ENCODE data around the gene B4GALNT4.
"Not testable (repeated sequence)": the region's sequence is repeated elsewhere in the genome, so short reads cannot be mapped to it uniquely, and the experiment has no call there.

B4GALNT4 gene

DNA sequence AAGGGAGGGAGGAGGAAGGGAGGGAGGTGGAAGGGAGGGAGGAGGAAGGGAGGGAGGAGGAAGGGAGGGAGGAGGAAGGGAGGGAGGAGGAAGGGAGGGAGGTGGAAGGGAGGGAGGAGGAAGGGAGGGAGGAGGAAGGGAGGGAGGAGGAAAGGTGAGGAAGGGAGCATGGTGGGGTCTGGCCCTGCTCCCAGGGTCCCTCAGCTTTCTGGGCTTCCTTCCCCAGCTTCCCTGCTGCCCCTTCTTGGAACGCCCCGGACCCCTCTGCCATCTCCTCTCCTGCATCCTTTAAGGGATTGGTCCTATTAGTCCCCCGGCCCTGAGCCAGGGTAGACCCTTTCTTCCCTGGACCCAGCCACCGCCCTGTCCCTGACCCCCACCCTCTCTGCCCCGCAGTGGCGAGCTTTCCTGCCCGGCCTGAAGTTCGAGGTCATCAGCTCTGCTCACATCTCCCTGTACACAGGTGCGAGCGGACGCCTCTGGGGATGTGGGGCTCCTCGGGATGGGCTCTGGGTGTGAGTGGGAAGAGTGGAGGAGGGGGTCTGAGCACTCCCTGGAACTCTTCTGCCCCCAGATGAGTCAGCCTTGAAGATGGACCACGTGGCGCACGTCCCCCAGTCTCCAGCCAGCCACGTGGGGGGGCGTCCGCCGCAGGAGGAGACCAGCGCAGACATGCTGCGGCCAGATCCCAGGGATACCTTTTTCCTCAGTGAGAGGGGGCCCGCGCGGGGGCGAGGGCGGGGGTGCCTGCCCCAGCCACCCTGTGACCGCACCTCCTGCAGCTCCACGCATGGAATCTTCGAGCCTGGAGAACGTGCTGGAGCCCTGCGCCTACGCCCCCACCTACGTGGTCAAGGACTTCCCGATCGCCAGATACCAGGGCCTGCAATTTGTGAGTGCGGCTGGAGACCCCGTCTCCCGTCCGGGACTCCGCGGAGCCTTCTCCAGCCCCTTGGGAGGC, 6.0 kb downstream of the B4GALNT4 start:
- no peak for DNase-seq (ENCODE audit: low spot score)

DNA sequence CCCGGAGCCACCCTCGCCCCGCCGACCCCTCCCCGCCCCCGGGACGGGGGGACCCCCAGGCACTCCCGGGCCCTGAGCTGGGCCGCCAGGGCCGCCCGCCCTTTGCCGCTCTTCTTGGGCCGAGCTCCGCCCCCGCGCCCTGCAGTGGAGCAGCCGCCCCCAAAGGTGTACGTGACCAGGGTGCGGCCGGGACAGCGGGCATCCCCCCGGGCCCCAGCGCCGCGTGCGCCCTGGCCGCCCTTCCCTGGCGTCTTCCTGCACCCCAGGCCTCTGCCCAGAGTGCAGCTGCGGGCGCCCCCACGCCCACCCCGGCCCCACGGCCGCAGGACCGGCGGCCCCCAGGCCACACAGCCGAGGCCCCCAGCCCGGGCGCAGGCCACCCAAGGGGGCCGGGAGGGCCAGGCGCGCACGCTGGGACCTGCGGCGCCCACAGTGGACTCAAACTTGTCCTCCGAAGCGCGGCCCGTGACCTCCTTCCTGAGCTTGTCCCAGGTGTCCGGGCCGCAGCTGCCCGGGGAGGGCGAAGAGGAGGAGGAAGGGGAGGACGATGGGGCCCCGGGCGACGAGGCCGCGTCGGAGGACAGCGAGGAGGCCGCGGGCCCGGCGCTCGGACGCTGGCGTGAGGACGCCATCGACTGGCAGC, 7.4 kb downstream of the B4GALNT4 start:
- DNase-seq (ENCODE audit: low spot score) = no peak

DNA sequence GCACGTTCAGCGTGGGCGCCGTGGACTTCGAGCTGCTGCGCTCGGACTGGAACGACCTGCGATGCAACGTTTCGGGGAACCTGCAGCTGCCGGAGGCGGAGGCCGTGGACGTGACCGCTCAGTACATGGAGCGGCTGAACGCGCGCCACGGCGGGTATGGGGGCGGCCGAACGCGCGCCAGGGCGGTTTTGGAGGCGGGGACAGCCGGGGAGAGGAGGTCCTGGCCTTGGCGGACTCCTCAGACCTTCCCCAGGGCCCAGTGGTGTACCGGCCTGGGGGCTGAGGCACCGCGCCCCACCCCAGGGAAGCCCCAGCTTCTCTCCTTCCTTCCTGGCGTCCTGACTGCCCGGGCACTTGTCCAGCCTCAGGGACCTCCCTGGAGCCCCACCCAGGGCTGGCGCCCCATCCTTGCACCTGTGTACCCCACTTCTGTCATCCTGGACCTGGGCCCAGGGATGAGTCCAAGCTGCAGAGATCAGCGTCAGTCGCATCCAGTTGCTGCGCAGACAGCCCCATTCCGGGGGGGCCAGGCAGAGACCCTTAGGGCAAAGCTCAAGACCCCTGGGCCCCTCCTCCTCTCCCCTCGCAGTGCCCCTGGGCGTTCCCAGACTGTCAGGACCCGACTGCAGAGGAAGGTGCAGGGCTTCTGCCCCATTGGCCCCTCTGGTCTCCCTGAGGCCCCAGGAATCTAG, 8.0 kb downstream of the B4GALNT4 start:
- no peak for DNase-seq (ENCODE audit: low spot score)

DNA sequence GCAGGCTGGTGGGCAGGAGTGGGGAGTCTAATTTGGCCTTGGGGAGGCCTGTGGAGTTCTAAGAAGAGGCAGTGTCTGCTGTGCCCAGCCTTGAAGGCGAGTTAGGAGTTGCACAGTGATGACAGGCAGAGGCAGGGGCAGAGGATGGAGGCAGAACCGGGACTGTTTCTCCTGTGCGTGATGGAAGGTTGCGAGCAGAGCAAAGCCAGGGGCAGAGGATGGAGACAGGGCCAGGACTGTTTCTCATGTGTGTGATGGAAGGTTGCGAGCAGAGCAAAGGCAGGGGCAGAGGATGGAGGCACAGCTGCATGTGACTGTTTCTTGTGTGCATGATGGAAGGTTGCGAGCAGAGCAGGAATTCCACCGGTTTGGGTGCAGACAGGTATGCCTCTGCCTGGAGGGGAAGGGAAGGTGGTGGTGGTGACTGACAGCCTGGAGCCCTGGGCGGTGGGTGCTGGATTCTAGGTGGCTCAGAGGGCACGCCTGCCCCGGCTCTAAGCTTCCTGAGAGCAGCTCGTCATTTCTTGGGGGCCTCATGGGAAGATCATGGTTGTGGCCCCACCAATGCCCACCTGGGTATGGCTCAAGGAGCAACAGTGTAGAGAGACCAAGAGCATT, 8.7 kb downstream of the B4GALNT4 start:
- DNase-seq (ENCODE audit: low spot score) = no peak

DNA sequence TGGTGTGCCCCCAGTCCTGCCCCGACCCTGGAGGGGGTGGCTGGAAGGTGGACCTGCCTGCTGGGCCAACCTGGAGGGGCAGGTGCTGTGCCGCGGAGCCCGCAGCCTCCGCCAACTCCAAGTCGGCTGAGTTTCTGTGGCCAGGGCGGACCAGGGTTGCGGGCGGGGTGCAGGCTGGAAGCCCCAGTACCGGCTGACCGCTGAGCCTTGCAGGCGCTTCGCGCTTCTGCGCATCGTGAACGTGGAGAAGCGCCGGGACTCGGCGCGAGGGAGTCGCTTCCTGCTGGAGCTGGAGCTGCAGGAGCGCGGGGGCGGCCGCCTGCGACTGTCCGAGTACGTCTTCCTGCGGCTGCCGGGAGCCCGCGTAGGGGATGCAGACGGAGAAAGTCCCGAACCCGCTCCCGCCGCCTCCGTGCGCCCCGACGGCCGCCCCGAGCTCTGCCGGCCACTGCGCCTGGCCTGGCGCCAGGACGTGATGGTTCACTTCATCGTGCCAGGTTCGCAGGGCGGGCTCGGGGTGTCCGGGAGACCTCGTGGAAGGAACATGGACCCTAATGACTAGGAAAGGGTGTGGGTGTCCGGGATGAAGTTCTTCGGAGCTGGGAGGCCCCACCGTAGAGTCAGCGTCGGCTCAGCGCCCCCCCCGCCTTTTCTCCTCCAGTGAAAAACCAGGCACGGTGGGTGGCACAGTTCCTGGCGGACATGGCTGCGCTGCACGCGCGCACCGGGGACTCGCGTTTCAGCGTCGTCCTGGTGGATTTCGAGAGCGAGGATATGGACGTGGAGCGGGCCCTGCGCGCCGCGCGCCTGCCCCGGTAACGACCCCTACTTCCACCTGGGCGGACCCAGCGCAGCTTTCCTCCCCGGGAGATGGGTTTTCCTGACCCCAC, 10.2 kb downstream of the B4GALNT4 start:
- DNase-seq (ENCODE audit: low spot score) = no peak

DNA sequence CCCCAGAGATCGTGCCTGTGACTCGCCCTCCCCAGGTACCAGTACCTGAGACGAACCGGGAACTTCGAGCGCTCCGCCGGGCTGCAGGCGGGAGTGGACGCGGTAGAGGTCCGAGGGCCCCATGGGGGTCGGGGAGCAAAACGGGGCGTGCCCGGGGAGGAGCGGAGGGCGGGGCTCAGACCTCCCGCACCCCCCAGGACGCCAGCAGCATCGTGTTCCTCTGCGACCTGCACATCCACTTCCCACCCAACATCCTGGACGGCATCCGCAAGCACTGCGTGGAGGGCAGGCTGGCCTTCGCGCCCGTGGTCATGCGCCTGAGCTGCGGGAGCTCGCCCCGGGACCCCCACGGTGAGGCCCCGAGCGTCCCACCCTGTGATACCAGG, 10.8 kb downstream of the B4GALNT4 start:
- no peak for DNase-seq (ENCODE audit: low spot score)

DNA sequence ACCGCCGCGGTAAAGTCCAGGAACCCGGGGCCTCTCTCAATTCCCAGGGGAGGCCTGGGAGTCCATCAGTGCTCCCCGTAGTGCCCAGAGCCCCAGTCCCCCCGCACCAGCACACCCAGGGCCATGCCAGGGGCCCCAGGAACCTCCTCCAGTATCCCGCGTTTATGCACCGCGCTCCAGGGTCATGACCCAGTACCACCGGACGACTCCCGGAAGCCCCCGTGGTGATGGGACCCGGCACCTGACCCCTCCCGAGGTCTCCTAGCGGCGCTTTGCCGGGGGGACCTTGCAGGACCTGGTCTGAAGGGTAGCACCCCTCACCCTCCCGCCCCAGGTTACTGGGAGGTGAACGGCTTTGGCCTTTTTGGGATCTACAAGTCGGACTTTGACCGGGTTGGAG, 11.2 kb downstream of the B4GALNT4 start:
- DNase-seq (ENCODE audit: low spot score) = no peak

DNA sequence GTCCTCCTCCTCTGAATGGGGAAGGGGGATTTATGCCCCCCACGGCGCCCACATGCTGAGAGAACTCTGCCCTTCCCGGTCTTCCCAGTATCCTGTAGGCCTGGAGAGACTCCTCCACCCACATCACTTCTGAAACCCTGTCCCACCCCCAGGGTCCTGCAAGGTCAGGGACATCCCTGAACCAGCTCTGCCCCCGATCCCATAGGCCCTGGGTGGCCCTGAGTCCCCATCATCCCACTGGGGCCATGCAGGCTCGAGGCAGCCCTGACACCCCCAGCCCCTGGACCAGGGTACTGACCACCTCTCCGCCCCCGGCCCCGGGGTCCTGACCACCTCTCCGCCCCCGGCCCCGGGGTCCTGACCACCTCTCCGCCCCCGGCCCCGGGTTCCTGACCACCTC, 11.7 kb downstream of the B4GALNT4 start:
- no peak for DNase-seq (ENCODE audit: low spot score)

DNA sequence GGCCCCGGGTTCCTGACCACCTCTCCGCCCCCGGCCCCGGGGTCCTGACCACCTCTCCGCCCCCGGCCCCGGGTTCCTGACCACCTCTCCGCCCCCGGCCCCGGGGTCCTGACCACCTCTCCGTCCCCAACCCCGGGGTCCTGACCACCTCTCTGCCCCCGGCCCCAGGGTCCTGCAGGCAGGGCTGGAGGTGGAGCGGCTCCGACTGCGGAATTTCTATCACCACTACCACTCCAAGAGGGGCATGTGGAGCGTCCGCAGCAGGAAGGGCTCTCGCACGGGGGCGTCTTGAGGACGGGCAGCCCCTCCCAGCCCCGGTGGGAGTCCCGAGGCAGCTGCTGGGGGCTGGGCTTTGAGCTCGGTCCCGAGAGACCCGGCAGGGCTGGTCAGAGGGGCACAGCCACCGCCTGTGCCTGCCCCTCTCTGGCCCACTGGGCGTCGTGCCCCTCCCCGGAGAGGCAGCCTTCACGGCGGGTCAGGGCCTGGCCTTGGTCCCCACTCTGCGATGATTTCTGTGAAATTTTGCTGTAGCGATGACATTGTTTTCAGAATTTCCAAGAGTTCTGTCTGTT, 12.3 kb downstream of the B4GALNT4 start:
- no peak for DNase-seq (ENCODE audit: low spot score)

DNA sequence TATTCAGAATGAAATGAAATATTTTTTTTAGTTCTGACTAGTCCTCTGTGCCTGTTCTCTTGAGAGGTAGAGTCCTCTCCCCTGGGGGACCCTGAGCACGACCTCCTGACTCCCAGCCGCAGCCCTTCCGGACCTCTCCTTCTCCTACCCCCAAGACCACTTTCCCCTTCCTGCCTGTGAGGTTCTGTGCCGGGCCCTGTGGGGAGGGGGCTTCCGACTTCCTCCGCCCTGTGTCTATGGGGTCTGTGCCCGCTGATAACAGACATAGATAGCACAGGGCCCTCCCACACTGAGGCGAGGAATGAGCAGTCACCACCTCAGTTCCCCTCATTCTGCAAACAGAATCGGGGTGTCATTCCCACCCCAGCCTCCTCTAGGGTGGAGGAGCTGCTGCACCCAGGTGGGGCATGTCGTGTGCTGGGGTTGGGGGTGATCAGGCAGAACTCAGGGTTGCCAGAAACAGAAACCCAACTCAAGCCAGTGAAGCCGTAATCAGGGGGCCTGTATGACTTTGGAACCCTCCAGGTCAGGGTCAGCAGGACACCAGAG, 12.9 kb downstream of the B4GALNT4 start:
- DNase-seq (ENCODE audit: low spot score) = no peak

DNA sequence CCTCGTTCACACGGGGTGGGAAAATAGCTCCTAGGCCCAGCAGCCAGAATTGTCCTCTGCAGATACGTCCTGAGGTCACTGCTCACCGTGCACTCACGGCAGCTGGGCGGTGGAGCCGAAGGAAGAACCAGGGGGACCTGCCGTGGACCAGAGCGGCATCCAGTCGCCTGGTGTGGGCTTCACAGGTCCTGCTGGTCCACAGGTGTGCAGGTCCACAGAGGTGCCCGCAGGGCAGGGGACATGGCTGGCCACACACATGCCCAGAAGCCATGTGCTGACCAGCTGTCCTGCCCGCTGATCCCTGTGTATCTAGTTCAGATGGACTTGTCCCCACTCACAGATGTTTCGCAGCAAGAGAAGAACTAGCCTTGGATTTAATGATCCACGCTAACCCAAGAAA, 14.1 kb downstream of the B4GALNT4 start:
- DNase-seq (ENCODE audit: low spot score) = no peak

DNA sequence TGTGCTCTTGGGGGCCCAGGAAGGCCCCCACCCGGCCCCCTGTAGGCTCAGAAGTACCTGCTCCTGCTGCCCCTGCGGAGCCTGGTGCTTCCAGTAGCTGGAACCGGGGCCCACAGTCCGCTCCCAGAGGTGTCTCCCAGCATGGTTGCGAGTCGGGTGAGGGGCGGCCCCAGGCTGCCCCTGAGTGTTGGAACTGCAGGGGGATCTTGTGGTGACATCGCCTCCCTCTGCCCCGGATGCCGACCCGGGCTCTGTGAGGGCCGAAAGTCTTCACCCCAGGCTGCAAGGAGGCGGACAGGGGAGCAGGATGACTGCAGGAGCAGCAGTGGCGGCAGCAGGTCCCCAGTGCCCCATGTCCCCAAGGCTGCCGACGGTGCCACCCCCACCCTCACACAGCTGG, 15.2 kb downstream of the B4GALNT4 start:
- no peak for DNase-seq (ENCODE audit: low spot score)

DNA sequence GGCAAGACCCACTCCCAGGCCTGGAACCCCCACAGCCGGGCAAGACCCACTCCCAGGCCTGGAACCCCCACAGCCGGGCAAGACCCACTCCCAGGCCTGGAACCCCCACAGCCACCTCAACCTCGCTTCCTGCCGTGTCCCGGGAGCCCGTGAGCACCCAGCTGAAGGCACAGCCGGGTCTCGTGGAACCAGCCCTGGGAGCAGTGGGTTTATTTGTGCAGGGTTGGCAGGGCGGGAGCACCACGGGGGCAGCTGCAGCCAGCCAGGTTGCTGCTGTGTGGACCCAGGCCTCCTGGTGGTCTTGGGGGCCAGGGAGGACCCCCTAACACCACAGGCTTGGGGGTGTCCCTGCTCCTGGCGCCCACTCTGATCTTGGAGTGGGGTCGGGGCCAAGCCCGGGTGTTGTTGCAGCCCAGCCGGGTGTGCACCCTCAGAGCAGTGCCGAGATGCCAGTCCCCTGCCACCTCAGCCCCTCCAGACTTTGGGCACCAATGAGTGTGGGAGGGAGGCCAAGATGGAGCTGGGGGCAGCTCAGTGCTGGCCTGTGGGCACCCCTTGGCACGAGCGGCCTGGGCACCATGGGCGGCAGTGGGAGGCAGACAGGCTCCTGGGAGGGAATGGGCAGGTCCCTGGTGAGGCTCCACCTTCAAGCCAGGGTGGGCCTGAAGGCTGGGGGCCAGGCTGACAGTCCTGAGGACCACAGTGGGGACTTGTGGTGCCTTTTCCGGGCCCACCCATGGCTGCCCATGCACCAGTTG, 16.5 kb downstream of the B4GALNT4 start:
- DNase-seq (ENCODE audit: low spot score) = no peak

DNA sequence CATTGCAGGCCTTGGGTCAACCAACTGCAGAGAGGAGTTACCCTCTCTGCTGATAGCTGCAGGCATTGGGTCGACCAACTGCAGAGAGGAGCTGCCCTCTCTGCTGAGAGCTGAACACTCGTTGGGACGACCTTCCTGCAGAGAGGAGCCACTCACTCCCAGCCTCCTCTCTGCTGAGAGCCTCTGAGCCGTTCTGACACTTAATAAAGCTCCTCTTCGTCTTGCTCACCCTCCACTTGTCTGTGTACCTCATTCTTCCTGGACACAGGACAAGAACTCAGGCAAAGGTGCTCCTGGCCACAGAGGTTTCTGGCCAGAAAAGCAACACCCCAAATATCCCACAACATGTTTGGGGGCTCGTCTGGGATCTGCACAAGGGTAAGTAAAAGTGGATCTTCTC, 17.2 kb downstream of the B4GALNT4 start:
- DNase-seq (ENCODE audit: low spot score) = no peak

DNA sequence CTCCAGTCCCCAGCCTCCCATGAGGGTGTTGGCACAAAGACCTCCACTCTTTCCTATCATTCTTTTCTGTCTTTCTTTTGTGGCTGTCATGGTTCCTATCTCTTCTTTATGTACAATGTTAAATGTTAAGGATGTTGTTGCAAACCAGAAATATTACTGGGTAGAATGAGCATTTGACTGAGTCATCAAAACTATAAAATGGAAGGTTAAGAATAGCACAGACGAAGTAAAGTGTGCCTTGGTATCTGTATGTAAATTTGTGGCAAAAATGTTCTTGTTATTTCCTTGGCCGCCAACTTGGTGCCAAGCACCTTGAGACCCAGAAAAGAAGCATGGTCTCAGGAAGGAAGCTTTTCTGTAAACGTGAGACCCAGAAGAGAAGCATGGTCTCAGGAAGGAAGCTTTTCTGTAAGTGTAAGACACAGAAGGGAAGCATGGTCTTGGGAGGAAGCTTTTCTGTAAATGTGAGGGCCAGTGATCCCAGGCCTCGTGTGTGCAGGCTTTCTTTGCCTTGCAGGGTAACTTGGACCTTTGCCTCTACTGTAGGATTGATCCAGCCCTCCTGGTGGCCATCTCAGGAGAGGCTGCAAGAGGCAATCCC, 18.0 kb downstream of the B4GALNT4 start:
- DNase-seq (ENCODE audit: low spot score) = no peak

DNA sequence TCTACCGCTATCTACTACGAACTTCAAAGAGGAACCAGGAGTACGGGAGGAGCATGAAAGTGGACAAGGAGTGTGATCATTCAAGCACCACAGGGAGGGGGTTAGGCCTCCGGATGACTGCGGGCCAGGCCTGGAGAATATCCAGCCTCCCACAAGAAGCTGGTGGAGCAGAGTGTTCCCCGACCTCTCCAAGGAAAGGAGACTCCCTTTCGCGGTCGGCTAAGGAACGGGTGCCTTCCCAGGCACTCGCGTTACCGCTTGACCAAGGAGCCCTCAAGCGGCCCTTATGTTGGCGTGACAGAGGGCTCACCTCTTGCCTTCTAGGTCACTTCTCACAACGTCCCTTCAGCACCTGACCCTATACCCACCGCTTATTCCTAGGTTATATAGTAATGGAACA, 20.1 kb downstream of the B4GALNT4 start:
- DNase-seq (ENCODE audit: low spot score) = not testable (repeated sequence)

DNA sequence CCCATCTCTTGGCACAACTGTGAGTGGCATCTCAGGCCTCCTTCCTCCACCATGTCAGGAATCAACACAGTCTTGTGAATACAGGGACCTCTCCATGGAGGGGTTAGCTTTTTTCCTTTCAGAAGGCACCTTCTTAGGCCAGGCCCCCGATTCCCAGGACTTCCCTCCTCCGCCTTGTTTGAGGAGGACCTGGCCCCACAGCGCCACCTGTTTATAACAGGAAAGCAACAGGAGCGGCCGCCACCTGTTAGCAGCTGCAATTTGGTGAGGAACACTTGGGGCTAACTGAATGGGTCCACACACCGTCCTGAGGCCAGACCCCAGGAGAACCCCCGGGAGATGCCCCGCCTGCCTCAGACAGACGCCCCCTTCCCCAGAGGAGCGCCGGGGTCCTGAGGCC, 20.9 kb downstream of the B4GALNT4 start:
- DNase-seq (ENCODE audit: low spot score) = no peak

DNA sequence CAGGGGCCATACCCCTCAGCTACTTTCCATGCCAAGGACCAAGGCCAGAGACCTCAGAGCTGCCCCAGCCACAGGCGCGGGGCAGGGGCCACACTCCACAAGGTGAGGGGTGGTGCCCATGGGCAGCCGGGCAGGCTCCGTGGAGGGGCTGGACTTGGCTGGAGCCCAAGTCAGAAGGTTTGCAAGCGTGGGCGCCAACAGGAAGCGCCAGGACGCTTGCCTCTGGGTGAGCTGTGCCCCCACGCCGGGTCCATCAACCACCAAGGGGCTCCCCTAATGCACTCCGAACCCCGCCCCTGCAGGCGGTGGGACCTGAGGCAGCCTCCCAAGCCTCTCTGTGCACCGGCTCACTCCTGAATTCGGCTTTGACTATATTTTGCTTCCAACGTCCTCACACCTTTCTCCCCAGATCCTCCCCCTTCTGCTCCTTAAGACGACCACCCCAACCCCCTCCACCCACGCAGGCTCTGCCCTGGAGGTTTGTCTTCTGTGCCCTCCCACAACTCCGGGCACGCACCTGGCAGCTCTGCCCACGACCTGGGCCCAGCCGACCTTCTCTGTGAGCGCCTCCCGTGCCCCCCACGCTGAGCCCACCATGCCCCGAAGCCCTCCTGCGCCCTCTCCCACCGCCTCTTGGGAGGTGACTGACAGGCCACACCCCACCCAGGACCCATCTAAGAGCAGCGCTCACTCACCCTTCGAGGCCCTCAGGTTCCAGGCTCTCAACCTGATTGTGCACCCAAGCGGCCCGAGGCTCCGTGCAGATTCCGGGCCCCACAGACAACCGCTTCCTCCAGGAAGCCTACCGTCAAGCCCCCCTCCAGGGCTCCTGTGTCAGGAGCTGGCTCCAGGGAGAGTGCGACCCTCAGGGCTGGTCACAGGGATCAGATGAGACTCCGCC, 22.1 kb downstream of the B4GALNT4 start:
- DNase-seq (ENCODE audit: low spot score) = no peak

Measured in SK-N-DZ (cell line).